ENCODE results near the gene FGF14.
"Not testable (repeated sequence)": the region's sequence is repeated elsewhere in the genome, so short reads cannot be mapped to it uniquely, and the experiment has no call there.

FGF14 gene

DNA sequence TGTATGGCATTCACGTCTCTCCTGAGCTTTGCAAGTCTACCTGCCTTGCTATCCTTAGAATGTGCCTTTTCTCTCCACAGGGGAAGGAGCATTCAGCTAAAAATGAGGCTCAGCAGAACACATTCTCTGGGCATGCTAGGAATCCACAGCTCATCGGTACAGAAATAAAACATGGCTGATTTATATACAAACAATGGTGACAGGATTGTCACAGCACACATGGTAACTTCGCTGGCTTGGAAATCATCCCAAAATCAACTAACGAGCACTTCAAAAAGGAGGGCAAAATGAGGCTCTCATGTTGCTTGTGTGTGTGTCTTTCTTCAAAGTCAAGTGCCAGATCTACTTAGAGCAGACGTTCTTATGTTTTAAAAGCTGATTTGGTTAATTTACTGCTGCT, 373.0 kb downstream of the FGF14 start:
- peak; percentile 14 for DNase-seq

GRCh38 chr13:102028206-102028605, 373.6 kb downstream of the FGF14 start:
- no peak for DNase-seq

- no peak for DNase-seq
These were observed 380.1 kb downstream of the FGF14 start for GRCh38 chr13:102021777-102022176.

DNA sequence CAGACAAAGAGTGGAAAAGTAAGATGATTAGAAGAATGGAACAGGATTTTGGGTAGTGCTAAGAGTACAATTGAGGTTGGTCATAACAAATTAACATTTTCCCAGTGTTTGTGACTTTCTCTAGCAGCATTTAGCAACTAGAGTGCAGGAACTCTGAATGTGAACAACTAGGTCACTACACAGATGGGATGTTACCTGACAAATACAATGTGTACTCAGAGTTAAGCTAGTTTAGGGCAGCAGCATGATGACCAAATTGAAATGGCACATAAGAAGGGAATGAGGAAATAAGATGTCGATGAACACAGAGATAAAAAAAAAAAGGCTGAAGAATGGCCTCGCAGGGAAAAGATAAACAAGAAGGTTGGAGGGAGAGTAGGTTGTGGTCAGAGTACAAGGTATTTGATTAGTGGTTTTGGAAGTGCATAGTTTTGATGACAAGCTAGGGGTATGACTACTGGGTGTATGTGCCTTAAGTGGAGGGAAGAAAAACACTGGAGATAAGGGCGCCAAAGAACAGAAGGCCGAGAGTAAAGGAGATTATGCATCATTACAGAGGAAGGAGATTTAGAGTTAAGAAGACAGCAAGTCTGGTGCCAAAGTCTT, 381.1 kb downstream of the FGF14 start:
- no peak for DNase-seq

GRCh38 chr13:102018716-102019115, 383.1 kb downstream of the FGF14 start:
- no peak for DNase-seq

DNA sequence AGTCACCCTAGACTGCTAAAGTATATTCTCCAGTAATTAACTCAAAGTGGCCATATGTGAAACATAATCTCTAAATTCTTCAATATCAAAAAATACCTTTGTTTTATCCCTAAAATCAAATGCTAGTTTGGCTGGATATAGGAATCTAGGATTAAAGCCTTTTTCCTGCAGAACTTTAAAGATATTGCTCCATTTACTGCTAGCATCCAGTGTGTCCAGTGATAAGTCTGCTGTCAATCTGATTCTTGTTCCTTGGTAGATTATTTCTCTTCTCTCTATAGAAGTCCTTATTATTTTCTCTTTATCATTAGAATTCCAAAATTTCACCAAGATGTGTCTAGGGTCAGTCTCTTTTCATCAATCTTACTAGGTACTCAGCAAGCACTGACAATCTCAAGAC, 384.6 kb downstream of the FGF14 start:
- no peak for DNase-seq

DNA sequence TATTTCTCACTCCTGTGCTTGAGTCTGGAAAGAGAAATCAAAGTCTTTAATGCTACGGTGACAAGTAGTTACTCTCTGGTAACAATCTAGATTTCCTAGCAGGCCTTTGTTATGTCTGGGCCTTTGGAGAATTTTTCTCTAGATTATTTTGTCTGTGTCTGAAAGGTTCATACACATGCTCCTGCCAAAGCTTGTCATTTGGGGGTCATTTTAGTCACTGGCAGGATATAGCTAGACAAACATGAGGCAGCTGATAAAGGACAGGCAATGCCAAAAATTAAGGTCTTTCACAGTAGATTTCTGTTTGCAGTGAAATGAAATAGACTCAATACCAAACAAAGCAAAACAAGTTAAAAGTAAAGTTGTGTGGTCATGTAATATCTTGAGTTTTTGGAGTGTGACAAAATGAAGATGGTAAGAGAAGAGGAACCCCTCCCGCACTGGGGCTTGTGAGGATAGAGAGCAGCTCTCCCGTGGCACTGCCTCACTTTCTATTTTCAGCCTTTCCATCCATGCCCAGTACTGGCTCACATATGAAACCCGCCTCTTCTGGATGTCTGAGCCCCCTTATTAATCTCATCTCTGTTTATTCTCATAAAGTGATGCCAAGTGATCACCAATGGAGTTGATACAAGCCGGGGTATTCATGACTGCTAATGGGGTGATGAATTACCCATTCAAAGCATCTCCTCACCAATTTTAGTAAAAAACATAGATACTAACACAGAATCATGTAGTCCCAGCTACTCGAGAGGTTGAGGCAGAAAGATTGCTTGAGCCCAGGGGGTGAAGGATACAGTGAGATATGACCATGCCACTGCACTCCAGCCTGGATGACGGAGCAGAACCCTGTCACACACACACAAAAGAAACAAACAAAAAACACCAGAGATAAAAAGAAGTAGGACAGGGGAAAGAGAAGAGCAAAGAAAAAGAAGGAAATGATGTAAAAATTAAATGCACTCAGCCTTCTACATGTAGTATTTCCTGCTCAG, 389.3 kb downstream of the FGF14 start:
- DNase-seq, result no peak

DNA sequence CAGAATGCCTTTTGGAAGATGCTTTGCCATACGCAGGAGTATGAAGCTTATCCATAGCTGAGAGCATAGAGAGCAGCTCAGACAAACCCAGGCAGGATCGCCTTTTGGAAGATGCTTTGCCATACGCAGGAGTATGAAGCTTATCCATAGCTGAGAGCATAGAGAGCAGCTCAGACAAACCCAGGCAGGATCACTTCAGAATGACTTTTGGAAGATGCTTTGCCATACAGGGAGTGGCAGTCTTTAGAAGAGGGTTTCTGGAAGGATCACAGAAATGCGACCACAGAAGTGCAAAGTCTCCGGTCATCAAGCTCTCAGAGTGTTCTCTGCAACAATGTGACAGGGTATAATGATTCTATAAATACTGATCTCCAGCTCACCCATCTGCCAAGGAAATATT, 390.4 kb downstream of the FGF14 start:
- DNase-seq, result not testable (repeated sequence)

GRCh38 chr13:102003848-102004570, 397.8 kb downstream of the FGF14 start:
- no peak for DNase-seq

GRCh38 chr13:102002287-102002686, 399.6 kb downstream of the FGF14 start:
- no peak for DNase-seq

DNA sequence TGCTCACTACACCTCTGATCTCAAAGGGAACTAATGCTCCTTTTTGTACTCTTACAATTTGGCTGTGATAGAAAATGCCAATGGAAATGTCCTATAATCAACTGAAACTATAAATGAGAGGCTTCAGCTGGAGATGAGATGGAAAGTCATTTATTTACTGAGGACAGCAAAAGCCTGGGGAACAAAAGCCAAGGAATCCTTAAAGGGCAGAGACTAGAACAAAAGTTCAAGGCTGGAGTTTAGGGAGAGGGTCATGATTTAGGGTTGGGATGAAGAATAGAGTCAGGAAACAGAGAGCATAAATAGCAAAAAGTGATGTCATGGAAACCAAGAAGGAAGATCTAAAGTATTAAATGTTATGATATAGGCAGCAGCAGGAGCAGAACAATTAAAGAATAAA, 401.1 kb downstream of the FGF14 start:
- DNase-seq, result no peak

DNA sequence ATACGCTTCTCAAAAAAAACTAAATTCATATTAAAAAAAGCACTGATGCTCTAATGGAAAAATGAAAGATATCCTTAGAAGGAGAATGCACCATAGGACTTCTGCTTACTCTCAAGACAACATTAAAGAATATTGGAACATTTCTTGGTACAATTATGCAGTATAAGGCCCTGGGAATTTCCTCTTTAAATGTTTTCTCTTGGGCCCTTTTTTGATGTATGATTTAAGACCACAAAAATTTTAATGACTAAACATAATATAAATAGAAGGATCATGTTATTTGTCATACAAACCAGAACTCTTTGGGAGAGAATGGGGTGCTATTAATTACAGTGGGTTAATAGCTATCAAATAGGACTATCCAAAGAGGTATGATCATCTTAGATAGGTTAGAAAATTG, 403.7 kb downstream of the FGF14 start:
- no peak for DNase-seq

- DNase-seq, result no peak
These were observed 404.9 kb downstream of the FGF14 start for GRCh38 chr13:101996954-101997353.

GRCh38 chr13:101989798-101990350, 412.0 kb downstream of the FGF14 start:
- no peak for DNase-seq

DNA sequence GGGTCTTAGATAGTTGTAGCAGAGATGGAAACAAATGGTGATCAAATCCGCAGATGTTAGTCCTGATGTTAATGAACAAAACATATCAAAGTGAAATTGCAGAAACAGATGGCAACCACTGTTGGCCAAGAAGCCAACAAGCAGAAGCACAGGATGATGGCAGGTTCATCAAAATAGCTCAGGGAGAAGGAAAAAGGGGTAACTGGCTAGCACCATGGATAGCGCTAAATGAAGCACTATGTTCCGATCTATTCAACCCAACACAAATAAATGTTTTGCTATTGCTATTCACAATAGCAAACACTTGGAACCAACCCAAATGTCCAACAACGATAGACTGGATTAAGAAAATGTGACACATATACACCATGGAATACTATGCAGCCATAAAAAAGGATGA, 413.7 kb downstream of the FGF14 start:
- no peak for DNase-seq

- no peak for DNase-seq
These were observed 415.5 kb downstream of the FGF14 start for GRCh38 chr13:101986316-101986715.

DNA sequence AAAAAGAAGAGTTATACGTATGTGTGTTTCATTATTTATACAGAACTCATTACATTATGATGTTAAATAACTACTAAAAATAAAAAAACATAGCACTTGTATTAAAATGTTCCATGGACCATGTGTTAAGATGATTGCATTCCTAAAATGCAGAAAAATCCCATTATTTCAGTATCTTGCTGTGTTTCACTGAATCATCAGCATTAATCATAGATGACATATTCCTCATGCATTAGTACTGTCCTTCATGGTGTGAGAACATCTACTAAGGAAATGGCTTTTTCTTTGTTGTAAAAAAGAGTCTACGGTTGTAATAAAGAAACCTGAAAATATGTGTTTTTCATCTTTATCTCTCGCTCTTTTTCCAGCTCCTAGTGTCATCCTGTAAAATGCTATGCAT, 416.5 kb downstream of the FGF14 start:
- DNase-seq, result no peak

- DNase-seq, result no peak
These were observed 418.9 kb downstream of the FGF14 start for GRCh38 chr13:101982903-101983302.

GRCh38 chr13:101979825-101980224, 422.0 kb downstream of the FGF14 start:
- DNase-seq, result no peak

GRCh38 chr13:101978552-101979315, 423.1 kb downstream of the FGF14 start:
- DNase-seq, result no peak

DNA sequence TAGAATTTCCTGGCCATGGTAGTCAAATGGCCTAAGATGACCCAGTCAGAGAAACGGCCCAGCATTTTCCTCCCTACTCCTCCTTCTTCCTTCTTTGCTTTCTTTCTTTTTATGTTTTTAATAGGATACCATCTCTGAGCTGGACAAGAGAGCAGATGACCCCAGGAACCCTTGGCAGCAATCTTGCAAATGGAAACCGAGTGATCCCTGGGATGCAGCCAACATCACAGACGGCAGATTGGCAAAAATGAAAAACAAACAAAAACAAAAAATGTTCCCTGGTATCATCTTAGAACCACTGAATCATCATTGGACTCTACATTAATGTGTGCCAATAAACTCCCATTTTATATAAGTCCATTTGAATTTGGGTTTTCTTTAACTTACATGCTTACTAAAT, 424.4 kb downstream of the FGF14 start:
- DNase-seq, result peak; percentile 6

- DNase-seq, result no peak
These were observed 429.7 kb downstream of the FGF14 start for GRCh38 chr13:101972191-101972590.

- DNase-seq, result no peak
These were observed 431.5 kb downstream of the FGF14 start for GRCh38 chr13:101970341-101970740.

Measured in NCI-H2029 (cell line).